ENCODE measurements around the gene KIF3C. TPM values are rescaled to one million over a fixed set of nuclear protein-coding genes. Genes with fewer than 3 reads are reported as not detected.

The KIF3C gene
- total and polyA plus RNA-seq, 2 of the 4 experiments (the other 2 are of a cell fraction), result 8.3 to 15.4 TPM

DNA sequence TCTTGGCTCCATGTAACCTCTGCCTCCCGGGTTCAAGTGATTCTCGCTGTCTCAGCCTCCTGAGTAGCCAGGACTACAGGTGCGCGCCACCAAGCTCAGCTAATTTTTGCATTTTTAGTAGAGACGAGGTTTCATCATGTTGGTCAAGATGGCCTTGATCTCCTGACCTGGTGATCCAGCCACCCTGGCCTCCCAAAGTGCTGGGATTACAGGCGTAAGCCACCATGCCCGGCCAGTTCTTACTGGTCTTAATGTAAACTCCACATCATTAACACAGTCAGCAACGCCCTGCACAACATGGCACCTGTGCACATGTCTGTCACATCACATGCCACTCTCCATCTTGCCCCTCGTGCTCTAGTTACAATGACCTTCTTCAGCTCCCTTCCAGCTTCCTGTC lies 5.8 kb upstream of the KIF3C start:
- Histone ChIP-seq H4K91ac (ENCODE audit: insufficient read depth, low read depth, low read length) (no peak overlapping the region), H3K4me2 (ENCODE audit: low read depth, low read length) (no peak overlapping the region), H3K27me3 (ENCODE audit: control insufficient read depth, insufficient read depth, low read length) (peaks cover 2% of the 10 kb centered on the region; the same call in 1 of the 2 replicates), H3K27ac (ENCODE audit: insufficient read depth, low read length) (no peak overlapping the region), H3K23ac (ENCODE audit: low read depth, low read length) (no peak overlapping the region), H3K9me3 (ENCODE audit: control insufficient read depth, insufficient read depth, low read length) (no peaks in the 10 kb centered on the region), H2BK120ac (ENCODE audit: low read depth, low read length) (no peak overlapping the region), H2BK15ac (ENCODE audit: low read depth, low read length) (no peak overlapping the region), H3K79me1 (ENCODE audit: low read depth in 1 of 2, low read length in 2 of 2) (no peaks in the 10 kb centered on the region), H3K9ac (ENCODE audit: low read depth, low read length) (no peak overlapping the region), H3K56ac (ENCODE audit: extremely low read depth, insufficient read depth, low read length) (no peak overlapping the region), H3K4ac (ENCODE audit: low read depth, low read length) (no peak overlapping the region), H3K18ac (ENCODE audit: low read depth, low read length) (no peak overlapping the region), H3K9me1 (ENCODE audit: insufficient read depth, low read length) (no peaks in the 10 kb centered on the region), H4K5ac (ENCODE audit: low read depth, low read length) (no peak overlapping the region), H2BK20ac (ENCODE audit: low read depth, low read length) (no peak overlapping the region), H2AK9ac (replicated peaks; ENCODE audit: low read depth, low read length, poor library complexity) (no peak overlapping the region), H4K8ac (ENCODE audit: low read depth in 2 of 2, low read length in 2 of 2) (no peak overlapping the region), H2AFZ (replicated peaks; ENCODE audit: low read length, poor library complexity) (no peak overlapping the region), H2BK5ac (ENCODE audit: low read depth, low read length, poor library complexity, severe bottlenecking) (no peak overlapping the region), H3K14ac (replicated peaks; ENCODE audit: low read depth, low read length) (no peak overlapping the region), H3K4me1 (ENCODE audit: control insufficient read depth, insufficient read depth, low read length) (no peaks in the 10 kb centered on the region), H3K4me3 (ENCODE audit: insufficient read depth, low read depth, low read length) (no peak overlapping the region), H3K36me3 (ENCODE audit: control insufficient read depth, insufficient read depth, low read length) (no peaks in the 10 kb centered on the region), H2AK5ac (ENCODE audit: low read depth, low read length) (no peak overlapping the region), H4K20me1 (ENCODE audit: insufficient read depth, low read length) (no peaks in the 10 kb centered on the region)
- TF ChIP-seq RFX5 (IDR thresholded peaks at IDR 0.05; ENCODE audit: low read depth, low read length), result no peak
- no peak for TF ChIP-seq MAZ (IDR thresholded peaks at IDR 0.05; ENCODE audit: borderline replicate concordance, low read depth, low read length)
- in situ Hi-C loops (cut with MboI; ENCODE audit: low sequenced_read_pairs) (no loop called here), dilution Hi-C loops (cut with HindIII; ENCODE audit: low sequenced_read_pairs, unreplicated experiment) (no loop called here), intact Hi-C loops (cut with micrococcal nuclease) (no loop called here)
- POLR2A ChIA-PET (ENCODE audit: unreplicated experiment), result no interaction called here
- 85% methylated on average over 9 of the region's 9 CpGs; no CpG with 5 or more reads in 1 of the 2 experiments for WGBS, 2 experiments (ENCODE audit: extremely low coverage in 2 of 2, insufficient read length in 1 of 2)
- no TSS peak for BruUV-seq (replicated peaks)
- ATAC-seq (ENCODE audit: low read depth), result no peak
- no peak for DNase-seq
- CTCF ChIA-PET, result interaction anchor here (0.8 kb wide), 1 partner anchor 38 kb away, joined by 3 read pairs; no protein-coding TSS in a partner anchor

All from IMR-90 (cell line).